ENCODE measurements around the gene SIX6.

- TF ChIP-seq ZBTB10 (tag by site-specific recombination; IDR thresholded peaks at IDR 0.05) = no peak
- TF ChIP-seq, protein P1, sequence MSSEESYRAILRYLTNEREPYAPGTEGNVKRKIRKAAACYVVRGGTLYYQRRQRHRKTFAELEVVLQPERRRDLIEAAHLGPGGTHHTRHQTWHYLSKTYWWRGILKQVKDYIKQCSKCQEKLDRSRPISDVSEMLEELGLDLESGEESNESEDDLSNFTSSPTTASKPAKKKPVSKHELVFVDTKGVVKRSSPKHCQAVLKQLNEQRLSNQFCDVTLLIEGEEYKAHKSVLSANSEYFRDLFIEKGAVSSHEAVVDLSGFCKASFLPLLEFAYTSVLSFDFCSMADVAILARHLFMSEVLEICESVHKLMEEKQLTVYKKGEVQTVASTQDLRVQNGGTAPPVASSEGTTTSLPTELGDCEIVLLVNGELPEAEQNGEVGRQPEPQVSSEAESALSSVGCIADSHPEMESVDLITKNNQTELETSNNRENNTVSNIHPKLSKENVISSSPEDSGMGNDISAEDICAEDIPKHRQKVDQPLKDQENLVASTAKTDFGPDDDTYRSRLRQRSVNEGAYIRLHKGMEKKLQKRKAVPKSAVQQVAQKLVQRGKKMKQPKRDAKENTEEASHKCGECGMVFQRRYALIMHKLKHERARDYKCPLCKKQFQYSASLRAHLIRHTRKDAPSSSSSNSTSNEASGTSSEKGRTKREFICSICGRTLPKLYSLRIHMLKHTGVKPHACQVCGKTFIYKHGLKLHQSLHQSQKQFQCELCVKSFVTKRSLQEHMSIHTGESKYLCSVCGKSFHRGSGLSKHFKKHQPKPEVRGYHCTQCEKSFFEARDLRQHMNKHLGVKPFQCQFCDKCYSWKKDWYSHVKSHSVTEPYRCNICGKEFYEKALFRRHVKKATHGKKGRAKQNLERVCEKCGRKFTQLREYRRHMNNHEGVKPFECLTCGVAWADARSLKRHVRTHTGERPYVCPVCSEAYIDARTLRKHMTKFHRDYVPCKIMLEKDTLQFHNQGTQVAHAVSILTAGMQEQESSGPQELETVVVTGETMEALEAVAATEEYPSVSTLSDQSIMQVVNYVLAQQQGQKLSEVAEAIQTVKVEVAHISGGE (tag by site-specific recombination; conservative IDR thresholded peaks at IDR 0.05; ENCODE audit: low read depth) = no peak
- TF ChIP-seq, protein P2, sequence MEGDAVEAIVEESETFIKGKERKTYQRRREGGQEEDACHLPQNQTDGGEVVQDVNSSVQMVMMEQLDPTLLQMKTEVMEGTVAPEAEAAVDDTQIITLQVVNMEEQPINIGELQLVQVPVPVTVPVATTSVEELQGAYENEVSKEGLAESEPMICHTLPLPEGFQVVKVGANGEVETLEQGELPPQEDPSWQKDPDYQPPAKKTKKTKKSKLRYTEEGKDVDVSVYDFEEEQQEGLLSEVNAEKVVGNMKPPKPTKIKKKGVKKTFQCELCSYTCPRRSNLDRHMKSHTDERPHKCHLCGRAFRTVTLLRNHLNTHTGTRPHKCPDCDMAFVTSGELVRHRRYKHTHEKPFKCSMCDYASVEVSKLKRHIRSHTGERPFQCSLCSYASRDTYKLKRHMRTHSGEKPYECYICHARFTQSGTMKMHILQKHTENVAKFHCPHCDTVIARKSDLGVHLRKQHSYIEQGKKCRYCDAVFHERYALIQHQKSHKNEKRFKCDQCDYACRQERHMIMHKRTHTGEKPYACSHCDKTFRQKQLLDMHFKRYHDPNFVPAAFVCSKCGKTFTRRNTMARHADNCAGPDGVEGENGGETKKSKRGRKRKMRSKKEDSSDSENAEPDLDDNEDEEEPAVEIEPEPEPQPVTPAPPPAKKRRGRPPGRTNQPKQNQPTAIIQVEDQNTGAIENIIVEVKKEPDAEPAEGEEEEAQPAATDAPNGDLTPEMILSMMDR (tag by site-specific recombination; IDR thresholded peaks at IDR 0.05) = no peak
- TF ChIP-seq ELK4 (IDR thresholded peaks at IDR 0.05; ENCODE audit: borderline replicate concordance, low read depth, low read length) = no peak
- no peak for TF ChIP-seq ZNF610 (tag by site-specific recombination; IDR thresholded peaks at IDR 0.05; ENCODE audit: borderline replicate concordance)
- no peak for TF ChIP-seq ZNF121 (tag by site-specific recombination; IDR thresholded peaks at IDR 0.05)
- no peak for TF ChIP-seq KLF1 (tag by site-specific recombination; IDR thresholded peaks at IDR 0.05)
Observed at GRCh38 chr14:60505448-60505847, 3.5 kb upstream of the SIX6 start.

All from HEK293 (cell line).